ENCODE measurements around the gene RAET1L.
"Not testable (repeated sequence)": the region's sequence is repeated elsewhere in the genome, so short reads cannot be mapped to it uniquely, and the experiment has no call there.

Gene RAET1L

DNA sequence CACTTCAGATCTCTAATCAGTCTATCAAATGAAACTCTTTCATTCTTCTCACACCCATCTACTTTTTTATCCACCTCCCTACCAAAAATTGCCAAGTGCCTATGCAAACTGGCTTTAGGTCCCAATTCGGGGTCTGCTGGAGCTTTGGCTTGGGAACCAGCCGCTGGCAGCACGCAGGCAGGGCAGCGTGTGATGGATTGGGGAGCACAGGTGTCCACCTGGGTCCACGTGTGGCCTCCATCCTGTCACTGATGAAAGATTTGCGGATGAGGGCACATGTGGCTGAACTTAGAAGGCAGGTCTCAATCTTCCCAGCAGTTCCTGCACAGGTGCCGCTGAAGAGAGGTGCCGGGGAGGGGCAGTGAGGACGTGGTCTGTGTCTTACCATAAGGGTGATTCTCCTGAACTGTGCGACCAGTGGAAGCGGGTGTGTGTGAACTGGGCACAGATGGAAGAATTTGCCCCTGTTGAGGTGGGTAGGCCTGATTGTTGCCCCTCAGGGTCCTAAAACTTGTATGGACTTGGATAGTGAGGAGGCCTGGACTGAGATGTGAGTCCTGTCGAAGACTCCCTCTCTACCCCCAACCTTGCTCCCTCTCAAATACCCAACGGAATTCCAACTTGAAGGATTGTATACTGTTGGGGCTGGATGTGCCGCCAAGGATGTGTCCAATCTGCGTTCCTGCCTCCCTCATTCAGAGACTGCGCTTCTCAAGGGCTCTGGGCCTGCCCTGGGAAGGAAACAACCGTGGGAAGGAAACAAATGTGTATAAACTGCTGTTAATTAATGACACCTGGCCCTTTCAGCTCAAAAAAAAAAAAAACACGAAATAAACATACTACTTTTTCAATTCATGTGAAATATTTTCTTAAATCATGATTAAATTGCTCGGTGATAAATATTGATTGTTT is 18.4 kb upstream of the RAET1L start:
- DNase-seq = no peak

DNA sequence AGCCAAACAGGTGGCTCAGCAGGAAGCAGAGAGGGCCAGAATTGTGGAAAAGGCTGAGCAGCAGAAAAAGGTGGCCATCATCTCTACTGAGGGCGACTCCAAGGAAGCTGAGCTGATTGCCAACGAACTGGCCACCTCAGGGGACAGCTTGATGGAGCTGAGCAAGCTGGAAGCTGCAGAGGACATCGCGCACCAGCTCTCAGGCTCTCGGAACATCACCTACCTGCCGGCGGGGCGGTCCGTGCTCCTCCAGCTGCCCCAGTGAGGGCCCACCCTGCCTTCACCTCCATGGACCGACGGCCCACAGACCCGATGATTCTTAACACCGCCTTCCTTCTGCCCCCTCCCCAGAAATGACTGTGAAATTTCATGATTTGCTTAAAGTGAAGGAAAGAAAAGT is 17.8 kb upstream of the RAET1L start:
- DNase-seq = no peak

- DNase-seq = no peak
Observed at GRCh38 chr6:150038202-150039062, 13.1 kb upstream of the RAET1L start.

DNA sequence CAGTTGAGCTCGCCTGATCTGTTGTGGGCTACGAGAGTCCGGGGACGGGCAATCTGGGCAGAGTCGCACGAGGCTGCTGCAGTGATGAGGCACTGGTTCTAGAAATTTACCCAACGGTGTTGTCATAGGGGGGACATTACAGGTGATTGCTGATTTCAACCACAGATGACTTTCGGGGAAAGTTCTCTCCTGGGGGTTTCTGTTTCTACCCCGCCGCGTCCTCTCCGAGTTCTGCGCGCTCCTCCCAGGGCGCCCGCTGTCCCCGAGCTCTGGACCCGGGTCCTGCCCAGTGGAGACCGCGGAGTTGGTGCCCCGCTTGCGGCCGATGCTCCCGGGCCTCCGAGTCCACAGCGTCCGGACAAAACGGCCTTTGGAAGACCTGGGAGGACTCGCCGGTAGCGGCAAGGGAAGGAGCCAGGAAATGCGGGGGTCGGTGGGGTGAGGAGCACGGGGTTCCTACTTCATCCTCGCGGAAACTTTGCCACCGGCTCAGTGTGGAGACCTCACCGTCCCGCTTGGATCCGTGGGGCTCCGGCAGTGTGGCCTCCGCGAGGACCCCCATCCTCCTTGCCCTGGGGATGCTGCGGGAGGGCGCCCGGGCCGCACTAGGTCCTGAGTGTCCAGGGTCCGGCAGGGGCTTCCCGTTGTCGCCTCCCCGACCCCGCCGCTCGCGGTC is 12.3 kb upstream of the RAET1L start:
- DNase-seq = no peak

DNA sequence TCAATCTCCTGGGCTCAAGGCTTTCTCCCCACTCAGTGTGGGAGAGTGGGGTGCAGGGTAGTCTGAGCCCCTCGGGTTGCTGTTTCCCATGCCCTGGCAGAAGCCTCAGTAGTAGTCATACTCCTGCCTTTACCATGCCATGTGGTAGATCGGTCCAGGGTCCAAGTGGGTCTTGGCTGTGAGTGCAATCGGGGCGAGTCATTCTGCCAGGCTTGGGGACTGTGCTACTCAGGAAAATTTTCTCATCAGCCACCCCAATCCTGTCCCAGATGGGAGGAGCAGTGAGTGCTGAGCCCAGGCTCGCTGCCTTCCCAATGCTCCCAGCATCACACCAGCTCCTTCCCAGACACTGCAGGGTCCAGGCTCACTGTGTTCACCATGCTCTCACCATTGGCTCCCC is 10.7 kb upstream of the RAET1L start:
- DNase-seq = no peak

- no peak for DNase-seq
Observed at GRCh38 chr6:150033207-150033771, 8.0 kb upstream of the RAET1L start.

- DNase-seq = no peak
Observed at GRCh38 chr6:150032598-150032997, 7.3 kb upstream of the RAET1L start.

DNA sequence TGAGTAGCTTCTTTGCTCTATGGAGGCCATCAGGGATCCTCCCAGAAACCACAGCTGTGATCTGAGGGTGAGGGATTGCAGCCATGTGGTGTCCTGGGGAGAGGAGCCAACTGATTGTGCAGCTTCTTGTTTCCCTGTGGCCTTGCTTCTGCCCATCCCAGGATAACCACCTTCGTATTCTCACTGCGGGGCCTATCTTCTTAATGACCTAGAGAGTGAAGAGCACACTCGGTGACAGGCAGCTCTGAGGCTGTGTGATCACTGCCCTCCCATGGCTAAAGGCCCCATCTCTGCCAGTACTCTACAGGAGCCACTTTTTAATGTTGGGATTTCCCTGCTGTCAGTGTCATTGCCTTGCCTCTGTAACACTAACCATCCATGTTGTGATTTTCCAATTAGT is 5.3 kb upstream of the RAET1L start:
- no peak for DNase-seq

GRCh38 chr6:150029749-150030148 is 4.4 kb upstream of the RAET1L start:
- no peak for DNase-seq

DNA sequence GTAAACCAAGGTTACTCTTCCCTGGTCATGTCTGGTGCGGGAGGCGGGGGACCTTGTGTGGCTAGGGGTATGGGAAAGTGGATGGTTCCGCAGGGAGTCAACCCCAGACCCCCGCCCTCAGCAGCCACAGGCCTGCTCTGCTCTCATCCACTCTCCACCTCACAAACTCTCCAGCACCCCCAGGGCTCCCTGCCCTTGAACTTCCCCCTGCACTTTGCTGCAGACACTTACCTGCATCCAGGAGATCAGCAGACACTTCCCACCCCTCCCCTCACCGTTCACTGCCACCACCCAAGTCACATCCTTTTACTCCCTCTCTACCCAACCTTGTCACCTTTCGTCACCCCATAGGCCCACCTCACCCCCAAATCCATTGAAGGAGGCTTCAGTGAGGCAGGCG is 3.9 kb upstream of the RAET1L start:
- no peak for DNase-seq

DNA sequence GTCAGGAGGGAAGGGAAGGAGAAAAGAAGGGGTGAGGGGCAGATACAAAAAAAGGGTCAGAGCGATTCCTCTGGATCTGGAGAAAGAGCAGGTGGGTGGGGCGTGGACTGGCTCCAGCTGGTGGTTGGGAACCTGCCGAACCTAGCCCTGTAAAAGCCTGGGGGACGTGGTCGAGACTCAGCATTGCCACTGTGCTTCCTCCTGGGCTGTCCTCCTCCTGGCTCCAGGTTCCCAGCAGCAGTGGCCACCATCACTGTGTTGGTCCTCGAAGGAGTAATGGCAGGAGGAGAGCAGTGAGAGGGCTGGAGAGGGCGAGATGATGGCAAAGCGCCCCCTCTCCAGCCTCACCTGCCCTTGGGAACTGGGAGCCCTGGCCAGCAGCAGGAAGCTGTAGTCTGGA is 3.5 kb upstream of the RAET1L start:
- no peak for DNase-seq

- DNase-seq = no peak
Observed at GRCh38 chr6:150027806-150028565, 2.7 kb upstream of the RAET1L start.

- no peak for DNase-seq
Observed at GRCh38 chr6:150026976-150027805, 1.9 kb upstream of the RAET1L start.

DNA sequence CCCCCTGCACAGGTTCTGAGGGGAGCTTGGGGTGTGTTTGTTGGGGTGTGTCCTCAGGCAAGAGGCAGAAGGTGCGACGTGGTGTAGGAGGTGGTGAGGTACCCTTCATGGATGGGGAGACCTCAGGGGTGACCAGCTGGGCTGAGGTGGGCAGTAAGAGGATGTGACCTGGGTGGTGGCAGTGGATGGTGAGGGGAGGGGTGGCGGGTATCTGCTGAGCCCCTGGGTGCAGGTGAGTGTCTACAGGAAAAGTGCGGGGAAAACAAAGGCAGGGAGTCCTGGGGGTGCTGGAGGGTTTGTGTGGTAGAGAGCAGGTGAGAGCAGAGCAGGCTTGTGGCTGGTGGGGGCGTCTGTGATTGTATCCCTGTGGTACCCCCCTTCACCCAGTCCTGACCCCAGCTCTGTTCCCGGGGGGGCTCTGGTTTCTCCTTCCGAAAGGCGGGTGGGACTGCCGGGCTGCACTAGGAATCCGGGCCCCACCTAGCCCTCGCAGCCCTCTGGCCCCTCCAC is 631 bp downstream of the RAET1L start:
- DNase-seq = no peak

DNA sequence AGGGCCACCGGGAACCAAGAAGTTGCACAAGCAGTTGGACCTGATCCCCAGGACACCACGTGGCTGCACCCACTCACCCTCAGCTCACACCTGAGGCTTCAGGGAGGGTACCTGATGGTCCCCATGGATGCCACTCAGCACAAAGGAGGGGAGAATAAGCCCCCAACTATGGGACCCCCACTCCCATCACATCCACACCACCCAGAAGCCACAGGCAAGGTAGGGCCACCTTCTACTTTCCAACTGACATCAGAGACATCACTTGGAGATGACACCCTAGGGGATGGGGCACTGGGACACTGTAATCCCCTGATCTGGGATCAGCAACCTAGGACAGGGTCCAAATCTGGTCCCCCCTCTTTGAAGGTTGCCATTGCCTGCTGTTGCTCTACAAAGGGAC is 1.3 kb downstream of the RAET1L start:
- DNase-seq = not testable (repeated sequence)

DNA sequence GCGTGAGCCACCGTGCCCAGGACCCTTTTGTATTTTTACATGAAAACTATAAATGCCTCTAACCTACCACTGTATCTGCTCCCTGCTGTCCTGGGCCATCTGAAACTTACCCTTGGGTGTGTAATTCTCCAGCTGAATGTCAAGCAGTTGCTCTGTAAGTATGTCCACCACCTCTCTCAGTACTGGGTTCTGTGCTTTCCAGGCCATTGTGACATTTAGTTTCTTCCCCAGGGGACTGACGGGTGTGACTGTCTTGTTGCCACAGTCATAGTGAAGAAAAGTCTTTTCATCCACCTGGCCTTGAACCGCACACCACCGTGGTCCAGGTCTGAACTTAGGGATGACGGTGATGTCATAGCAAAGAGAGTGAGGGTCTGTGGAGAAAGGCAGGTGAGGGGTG is 3.5 kb downstream of the RAET1L start:
- not testable (repeated sequence) for DNase-seq

DNA sequence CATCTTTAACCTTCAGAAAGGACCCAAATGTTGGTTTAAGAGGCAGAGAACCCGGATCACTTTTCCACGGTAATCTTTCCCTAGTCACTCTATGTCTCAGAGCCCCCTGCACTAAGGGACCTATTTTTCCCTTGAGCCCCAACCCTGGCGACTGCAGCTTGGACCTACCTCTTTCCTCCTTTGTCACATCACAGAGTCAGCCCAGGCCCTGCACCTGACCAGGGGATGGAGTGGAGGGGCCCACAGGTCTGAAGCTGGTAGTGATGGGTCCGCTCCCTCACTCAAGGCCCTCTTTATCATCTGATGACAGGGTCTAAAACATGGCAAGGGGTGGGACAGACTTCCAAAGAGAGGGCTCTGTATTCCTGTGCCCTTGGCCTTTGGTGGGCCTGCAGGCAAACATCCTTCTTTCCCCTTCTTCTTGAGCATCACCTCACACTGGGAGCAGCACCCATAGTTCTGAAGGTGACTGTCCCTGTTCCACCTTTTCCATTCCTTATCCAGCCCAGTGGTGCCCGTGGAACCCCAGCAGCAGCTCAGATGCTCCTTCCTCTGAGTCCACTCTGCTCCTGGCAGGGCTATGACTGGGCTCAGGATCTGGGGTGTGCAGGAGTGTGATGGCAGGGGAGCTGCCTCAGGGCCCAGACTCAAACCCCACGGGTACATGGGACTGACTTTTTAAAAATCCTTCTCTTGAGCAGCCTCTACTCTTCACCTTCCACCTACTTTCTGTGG is 6.3 kb downstream of the RAET1L start:
- DNase-seq = no peak

DNA sequence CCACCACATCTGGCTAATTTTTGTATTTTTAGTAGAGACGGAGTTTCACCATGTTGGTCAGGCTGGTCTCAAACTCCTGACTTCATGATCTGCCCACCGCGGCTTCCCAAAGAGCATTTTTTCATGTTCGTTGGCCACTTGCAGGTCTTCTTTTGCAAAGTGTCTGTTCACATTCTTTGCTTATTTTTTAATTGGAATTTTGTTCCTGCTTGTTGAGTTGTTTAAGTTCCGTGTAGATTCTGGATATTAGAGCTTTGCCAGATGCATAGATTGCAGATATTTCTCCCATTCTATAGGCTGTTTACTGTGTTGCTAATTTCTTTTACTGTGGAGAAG is 8.2 kb downstream of the RAET1L start:
- not testable (repeated sequence) for DNase-seq

- peak; percentile 67 for DNase-seq
Observed at GRCh38 chr6:150016324-150017185, 8.8 kb downstream of the RAET1L start.

All from NCI-H1092 (cell line).